WI38 (cell line): ENCODE results near the gene HOXC4.

ENCODE experiments used
- H3K4me3 ChIP-seq: 2 replicates; pipeline ENCODE4 v1.5.1; 2011; ENCODE audit warnings: low read depth, mild to moderate bottlenecking, control low read depth, low read length
- TF ChIP-seq, protein P1 (sequence below): IDR thresholded peaks from 2 replicates; pipeline ENCODE4 v1.5.1; 2012; ENCODE audit warnings: low read depth, mild to moderate bottlenecking, control low read depth, low read length

HOXC4 gene

DNA sequence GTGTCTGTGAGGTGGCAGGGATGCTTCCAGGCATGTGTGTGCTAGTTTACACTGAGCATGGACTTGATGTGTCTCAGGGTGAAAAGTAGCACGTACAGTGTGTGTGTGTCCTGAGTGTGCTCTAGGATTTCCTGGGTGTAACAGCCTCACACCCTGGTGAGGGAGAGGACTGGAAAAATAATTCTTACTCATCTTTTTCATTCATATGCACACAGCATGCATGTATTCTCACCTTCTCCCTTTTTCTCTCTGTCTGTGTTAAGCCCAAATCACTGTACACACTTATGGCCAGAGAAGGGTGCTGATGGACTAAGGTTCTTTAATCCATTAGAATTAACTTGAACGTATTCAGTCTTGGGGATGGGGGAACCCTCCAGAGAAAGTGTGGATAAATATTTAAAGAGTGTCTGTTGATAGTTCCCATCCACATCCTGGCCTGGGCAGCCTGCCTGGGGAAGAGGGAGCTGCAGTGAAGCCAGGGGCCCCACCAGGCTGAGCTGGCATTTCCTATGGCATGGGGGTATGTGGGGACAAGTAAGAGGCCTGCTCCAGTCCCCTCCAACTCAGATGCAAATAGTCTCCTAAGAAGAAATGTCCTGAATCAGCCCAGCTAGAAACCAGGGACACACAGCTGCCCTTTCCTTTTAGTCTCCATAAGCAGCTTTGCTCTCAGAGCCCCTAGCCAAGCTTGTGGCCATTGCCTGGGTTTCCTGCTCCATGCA lies 45.9 kb upstream of the HOXC4 start:
- H3K4me3 ChIP-seq = no peak overlapping the region
- TF ChIP-seq, protein P1, sequence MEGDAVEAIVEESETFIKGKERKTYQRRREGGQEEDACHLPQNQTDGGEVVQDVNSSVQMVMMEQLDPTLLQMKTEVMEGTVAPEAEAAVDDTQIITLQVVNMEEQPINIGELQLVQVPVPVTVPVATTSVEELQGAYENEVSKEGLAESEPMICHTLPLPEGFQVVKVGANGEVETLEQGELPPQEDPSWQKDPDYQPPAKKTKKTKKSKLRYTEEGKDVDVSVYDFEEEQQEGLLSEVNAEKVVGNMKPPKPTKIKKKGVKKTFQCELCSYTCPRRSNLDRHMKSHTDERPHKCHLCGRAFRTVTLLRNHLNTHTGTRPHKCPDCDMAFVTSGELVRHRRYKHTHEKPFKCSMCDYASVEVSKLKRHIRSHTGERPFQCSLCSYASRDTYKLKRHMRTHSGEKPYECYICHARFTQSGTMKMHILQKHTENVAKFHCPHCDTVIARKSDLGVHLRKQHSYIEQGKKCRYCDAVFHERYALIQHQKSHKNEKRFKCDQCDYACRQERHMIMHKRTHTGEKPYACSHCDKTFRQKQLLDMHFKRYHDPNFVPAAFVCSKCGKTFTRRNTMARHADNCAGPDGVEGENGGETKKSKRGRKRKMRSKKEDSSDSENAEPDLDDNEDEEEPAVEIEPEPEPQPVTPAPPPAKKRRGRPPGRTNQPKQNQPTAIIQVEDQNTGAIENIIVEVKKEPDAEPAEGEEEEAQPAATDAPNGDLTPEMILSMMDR = no peak

DNA sequence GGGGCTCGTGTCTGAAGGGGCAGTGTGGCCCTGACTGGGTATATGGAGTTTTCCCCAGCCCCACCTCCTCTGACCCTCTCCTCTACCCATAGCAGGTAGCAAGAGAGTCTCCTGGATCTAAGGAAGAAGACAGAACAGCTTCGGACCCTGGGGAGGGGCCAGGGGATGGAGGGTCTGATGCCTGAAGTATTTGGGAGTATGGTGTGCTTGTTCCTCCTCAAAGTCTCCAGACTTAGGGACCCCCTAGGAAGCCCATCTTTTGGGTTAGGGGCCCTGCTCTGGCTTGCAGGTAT lies 45.4 kb upstream of the HOXC4 start:
- H3K4me3 ChIP-seq = no peak overlapping the region
- TF ChIP-seq, protein P1 = no peak

DNA sequence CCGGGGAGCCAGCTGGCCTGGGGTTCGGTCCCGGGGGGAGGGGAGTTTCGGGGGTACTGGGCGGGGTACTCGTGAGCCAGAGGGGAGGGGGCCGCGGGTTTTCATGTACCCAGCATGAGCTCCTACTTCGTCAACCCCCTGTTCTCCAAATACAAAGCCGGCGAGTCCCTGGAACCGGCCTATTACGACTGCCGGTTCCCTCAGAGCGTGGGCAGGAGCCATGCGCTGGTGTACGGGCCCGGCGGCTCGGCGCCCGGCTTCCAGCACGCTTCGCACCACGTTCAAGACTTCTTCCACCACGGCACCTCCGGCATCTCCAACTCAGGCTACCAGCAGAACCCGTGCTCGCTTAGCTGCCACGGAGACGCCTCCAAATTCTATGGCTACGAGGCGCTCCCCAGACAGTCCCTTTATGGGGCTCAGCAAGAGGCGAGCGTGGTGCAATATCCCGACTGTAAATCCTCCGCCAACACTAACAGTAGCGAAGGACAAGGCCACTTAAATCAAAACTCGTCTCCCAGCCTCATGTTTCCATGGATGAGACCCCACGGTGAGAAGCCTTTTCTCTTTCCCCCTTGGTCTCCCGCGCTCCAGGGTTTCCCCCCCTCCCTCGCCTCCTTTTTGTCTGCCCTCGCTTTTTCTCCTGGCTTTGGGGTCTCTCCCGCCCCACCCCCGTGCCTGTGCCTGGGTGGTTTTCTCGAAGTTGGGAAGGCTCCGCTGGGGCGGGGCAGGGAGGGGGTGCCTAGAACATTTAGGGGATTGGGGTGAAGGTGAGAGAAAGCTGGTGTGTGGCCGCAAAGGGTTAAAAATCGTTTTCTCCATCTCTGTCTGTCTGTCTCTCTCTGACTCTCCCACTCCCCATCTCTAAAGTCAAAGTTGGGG lies 44.2 kb upstream of the HOXC4 start:
- TF ChIP-seq, protein P1 = no peak
- no peak overlapping the region for H3K4me3 ChIP-seq

DNA sequence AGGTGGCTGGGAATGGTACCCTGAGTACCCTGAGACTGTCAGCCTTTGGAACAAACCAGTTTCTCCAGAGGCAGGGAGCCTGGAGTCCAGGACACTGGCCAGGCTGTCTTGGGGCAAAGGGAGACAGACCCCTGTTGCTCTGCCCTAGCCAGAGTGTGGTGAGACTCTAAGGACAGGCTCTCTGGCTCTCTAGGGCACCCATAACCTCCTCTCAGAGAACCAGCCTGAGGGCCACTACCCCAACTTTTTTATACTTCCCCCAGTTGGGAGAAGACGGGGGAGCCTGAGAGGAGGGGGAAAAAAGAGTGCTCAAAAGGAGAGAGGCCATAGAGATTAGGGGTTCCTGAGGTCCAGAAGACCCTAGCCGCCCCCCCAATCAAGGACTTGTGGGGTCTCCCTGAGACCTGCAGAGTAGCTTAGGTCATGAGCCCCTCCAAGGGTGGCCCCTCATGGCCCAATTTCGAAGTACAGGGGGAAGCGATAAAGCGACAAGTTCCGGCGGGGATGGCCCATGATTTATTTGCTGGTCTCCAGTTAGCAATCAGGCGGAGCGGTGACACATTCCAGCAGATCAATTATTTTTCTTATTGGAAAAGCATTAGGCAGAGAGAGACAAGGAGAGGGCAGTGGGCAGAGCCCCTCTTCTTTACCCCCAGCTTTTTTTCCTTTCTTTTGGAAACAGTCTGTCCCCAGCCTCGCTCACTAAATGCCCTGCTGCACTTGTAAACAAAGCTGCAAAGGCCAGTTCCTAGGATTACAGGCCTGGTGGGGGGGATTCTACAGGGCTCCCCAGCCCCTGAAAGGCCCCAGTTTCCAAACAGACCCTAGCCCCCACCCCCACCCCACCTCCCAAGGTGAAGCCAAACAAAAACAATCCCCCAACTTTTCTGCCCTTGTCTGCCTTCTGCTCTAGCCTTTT lies 43.3 kb upstream of the HOXC4 start:
- no peak overlapping the region for H3K4me3 ChIP-seq
- TF ChIP-seq, protein P1 = no peak

DNA sequence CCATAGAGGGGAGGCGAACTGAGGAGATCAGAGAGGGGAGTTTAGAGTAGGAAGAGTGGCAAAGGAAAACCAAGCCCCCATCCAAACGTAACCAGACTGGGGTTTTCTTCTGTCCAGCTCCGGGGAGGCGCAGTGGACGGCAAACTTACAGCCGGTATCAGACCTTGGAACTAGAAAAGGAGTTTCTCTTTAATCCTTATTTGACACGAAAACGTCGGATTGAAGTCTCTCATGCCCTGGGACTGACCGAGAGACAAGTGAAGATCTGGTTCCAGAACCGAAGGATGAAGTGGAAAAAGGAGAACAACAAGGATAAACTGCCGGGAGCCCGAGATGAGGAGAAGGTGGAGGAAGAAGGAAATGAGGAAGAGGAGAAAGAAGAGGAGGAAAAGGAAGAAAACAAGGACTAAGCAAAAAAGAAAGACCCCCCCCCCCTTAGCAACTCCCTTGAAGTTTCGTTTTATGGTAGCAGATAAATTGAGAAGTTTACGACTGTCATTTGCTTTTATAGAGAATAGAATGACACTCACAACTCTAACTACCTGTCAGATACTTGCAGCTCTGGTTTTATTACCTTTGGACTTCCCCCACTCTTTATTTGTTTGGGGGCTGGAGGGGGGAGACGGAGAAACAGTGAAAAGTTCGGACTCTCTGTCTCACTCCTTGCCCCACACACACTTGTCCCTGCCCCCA lies 42.5 kb upstream of the HOXC4 start:
- TF ChIP-seq, protein P1 = no peak
- no peak overlapping the region for H3K4me3 ChIP-seq

DNA sequence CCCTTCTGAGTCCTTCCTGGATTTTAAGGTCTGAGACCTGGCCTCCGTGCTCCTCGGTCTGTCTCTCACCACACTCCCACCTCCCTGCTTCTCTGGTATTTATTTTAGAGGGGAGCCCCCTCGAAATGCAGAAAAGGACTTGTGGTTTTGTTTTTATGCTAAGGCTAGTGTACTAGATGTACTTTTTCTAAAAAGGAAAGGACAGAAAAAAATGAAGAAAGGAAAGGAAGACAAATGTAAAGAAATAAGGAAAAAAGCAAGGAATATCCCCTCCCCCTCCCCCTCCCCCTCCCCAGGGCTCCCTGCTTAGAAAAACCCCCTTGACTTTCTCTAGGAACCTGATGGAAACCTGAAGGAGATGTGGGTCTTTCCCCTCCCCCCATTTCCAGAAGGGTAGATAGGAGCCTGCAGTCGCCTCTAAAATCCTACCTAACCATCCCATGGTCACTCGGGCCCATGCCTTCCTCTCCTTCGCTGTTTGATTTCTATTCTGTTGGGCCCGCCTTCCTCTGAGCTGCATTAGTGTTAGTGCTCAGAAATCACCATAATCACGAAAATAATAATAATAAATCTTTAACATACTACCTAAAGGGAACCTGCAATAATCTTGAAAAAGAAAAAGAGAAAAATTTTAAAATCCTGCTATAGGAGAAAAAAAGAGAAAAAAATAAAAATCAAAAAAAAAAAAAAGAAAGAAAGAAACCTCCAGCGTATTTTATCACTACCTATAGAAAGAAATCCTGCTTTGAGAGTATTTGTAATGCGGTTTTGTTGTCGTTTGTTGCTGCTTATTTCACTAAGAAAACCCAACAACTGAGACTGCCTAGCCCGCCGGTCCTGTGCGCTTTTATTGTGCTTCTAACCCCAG lies 41.7 kb upstream of the HOXC4 start:
- no peak overlapping the region for H3K4me3 ChIP-seq
- TF ChIP-seq, protein P1 = no peak
